Astrocyte (in vitro differentiated cells and primary cell): Measurements from ENCODE around the gene CSTF1. TPM values are rescaled to one million over a fixed set of nuclear protein-coding genes. Genes with fewer than 3 reads are reported as not detected.

Source experiments
- DNase-seq: peaks from one replicate; pipeline ENCODE4 v3.0.0-alpha.2; 2010; ENCODE audit warnings: low read depth
- FAIRE-seq: peaks from 2 replicates; lab custom pipeline; 2011; peaks lifted over from hg19 to GRCh38; lab: Jason Lieb, UNC
- H2AFZ ChIP-seq: 2 replicates; pipeline ENCODE4 v1.6.0; 2012; ENCODE audit warnings: low read depth, low read length, inconsistent platforms
- H3K27ac ChIP-seq: 2 replicates; pipeline ENCODE4 v1.5.1; 2011; ENCODE audit warnings: low read depth, low read length, inconsistent platforms
- H3K27me3 ChIP-seq: 2 replicates; pipeline ENCODE4 v1.6.0; 2011; ENCODE audit warnings: low read length, inconsistent platforms; ENCODE audit not compliant: insufficient read depth
- H3K36me3 ChIP-seq: 2 replicates; pipeline ENCODE4 v1.5.1; 2011; ENCODE audit warnings: low read length, inconsistent platforms; ENCODE audit not compliant: insufficient read depth
- H3K4me1 ChIP-seq: 2 replicates; pipeline ENCODE4 v1.5.1; 2011; ENCODE audit warnings: low read length, inconsistent platforms; ENCODE audit not compliant: insufficient read depth
- H3K4me2 ChIP-seq: 2 replicates; pipeline ENCODE4 v1.6.0; 2012; ENCODE audit warnings: low read length, inconsistent platforms
- H3K4me3 ChIP-seq: 2 replicates; pipeline ENCODE4 v1.5.1; 2011; ENCODE audit warnings: low read depth, mild to moderate bottlenecking, low read length, inconsistent platforms; ENCODE audit not compliant: insufficient read depth
- H3K79me2 ChIP-seq: 2 replicates; pipeline ENCODE4 v1.6.0; 2012; ENCODE audit warnings: mild to moderate bottlenecking, low read length, inconsistent platforms; ENCODE audit not compliant: insufficient read depth
- H3K9ac ChIP-seq: 2 replicates; pipeline ENCODE4 v1.6.0; 2012; ENCODE audit warnings: mild to moderate bottlenecking, low read length, inconsistent platforms
- H3K9me3 ChIP-seq: 2 replicates; pipeline ENCODE4 v1.5.1; 2012; ENCODE audit warnings: low read depth, mild to moderate bottlenecking, low read length, inconsistent platforms; ENCODE audit not compliant: insufficient read depth
- H4K20me1 ChIP-seq: 2 replicates; pipeline ENCODE4 v1.6.0; 2012; ENCODE audit warnings: low read length, inconsistent platforms; ENCODE audit not compliant: insufficient read depth
- H3K27ac Mint-ChIP-seq: one replicate; pipeline ENCODE4 v1.8.0; 2021; ENCODE audit warnings: mild to moderate bottlenecking, mixed read lengths; ENCODE audit not compliant: unreplicated experiment
- H3K27me3 Mint-ChIP-seq: one replicate; pipeline ENCODE4 v1.8.0; 2021; ENCODE audit warnings: low read depth, mixed read lengths; ENCODE audit not compliant: unreplicated experiment
- H3K36me3 Mint-ChIP-seq: one replicate; pipeline ENCODE4 v1.8.0; 2021; ENCODE audit warnings: low read depth, mixed read lengths; ENCODE audit not compliant: unreplicated experiment
- H3K4me1 Mint-ChIP-seq: one replicate; pipeline ENCODE4 v1.8.0; 2021; ENCODE audit warnings: low read depth, mixed read lengths; ENCODE audit not compliant: unreplicated experiment
- H3K4me3 Mint-ChIP-seq: one replicate; pipeline ENCODE4 v1.8.0; 2021; ENCODE audit warnings: mild to moderate bottlenecking, moderate library complexity, mixed read lengths; ENCODE audit not compliant: unreplicated experiment
- H3K9me3 Mint-ChIP-seq: one replicate; pipeline ENCODE4 v1.8.0; 2021; ENCODE audit warnings: mild to moderate bottlenecking, mixed read lengths; ENCODE audit not compliant: unreplicated experiment
- CTCF ChIP-seq: IDR thresholded peaks from 2 replicates; pipeline ENCODE4 v1.5.1; 2011; ENCODE audit warnings: low read depth, mild to moderate bottlenecking, inconsistent platforms, low read length, moderate library complexity; ENCODE audit not compliant: insufficient read depth
- EZH2 ChIP-seq: IDR thresholded peaks from 2 replicates; pipeline ENCODE4 v1.6.1; 2012; ENCODE audit warnings: mild to moderate bottlenecking, low read length, inconsistent platforms; ENCODE audit not compliant: insufficient read depth
- total RNA-seq: library from RNA; stranded (reverse); gene quantifications from 2 replicates; pipeline ENCODE4 v1.2.1, GENCODE V29; 2021

Gene CSTF1
- total RNA-seq, 1 donor from 2014 or later, result 30.3 TPM

- Histone ChIP-seq H3K9me3 (no peaks in the 10 kb centered on the region), H3K4me1 (peaks cover 50% of the 10 kb centered on the region), H3K4me3 (peak overlapping the region; percentile 6), H2AFZ (peak overlapping the region; percentile 53), H3K9ac (peak overlapping the region; percentile 46), H3K27me3 (no peaks in the 10 kb centered on the region), H4K20me1 (no peaks in the 10 kb centered on the region), H3K27ac (peak overlapping the region; percentile 81), H3K36me3 (no peaks in the 10 kb centered on the region), H3K4me2 (peak overlapping the region; percentile 71), H3K79me2 (peaks cover 3% of the 10 kb centered on the region)
- Mint-ChIP-seq H3K4me1 (peaks cover 46% of the 10 kb centered on the region), H3K27me3 (peaks cover 2% of the 10 kb centered on the region), H3K9me3 (no peaks in the 10 kb centered on the region), H3K4me3 (peak overlapping the region; percentile 65), H3K27ac (peak overlapping the region; percentile 77), H3K36me3 (no peaks in the 10 kb centered on the region)
- FAIRE-seq (no peak), DNase-seq (no peak)
- TF ChIP-seq CTCF, result no peak
- TF ChIP-seq EZH2, result no peak
Observed at GRCh38 chr20:56422824-56423189, 30.4 kb downstream of the CSTF1 start.

- Histone ChIP-seq H3K9me3 (no peaks in the 10 kb centered on the region), H3K4me1 (peaks cover 50% of the 10 kb centered on the region), H3K27me3 (no peaks in the 10 kb centered on the region), H2AFZ (no peak overlapping the region), H4K20me1 (no peaks in the 10 kb centered on the region), H3K4me3 (peak overlapping the region; percentile 6), H3K9ac (peak overlapping the region; percentile 46), H3K4me2 (peak overlapping the region; percentile 71), H3K36me3 (no peaks in the 10 kb centered on the region), H3K79me2 (peaks cover 3% of the 10 kb centered on the region), H3K27ac (peak overlapping the region; percentile 81)
- Mint-ChIP-seq H3K4me3 (peak overlapping the region; percentile 65), H3K36me3 (no peaks in the 10 kb centered on the region), H3K27me3 (peaks cover 2% of the 10 kb centered on the region), H3K4me1 (peaks cover 45% of the 10 kb centered on the region), H3K9me3 (no peaks in the 10 kb centered on the region), H3K27ac (peak overlapping the region; percentile 77)
- DNase-seq (no peak), FAIRE-seq (no peak)
- TF ChIP-seq EZH2 (no peak), CTCF (no peak)
Observed at GRCh38 chr20:56423211-56423610, 30.8 kb downstream of the CSTF1 start.

- peaks cover 3% of the 10 kb centered on the region for H3K79me2 ChIP-seq
- no peaks in the 10 kb centered on the region for H3K9me3 ChIP-seq
- H3K4me1 ChIP-seq, result peaks cover 48% of the 10 kb centered on the region
- Mint-ChIP-seq H3K4me1 (peaks cover 44% of the 10 kb centered on the region), H3K27me3 (peaks cover 2% of the 10 kb centered on the region), H3K4me3 (no peak overlapping the region), H3K27ac (peak overlapping the region; percentile 26), H3K9me3 (no peaks in the 10 kb centered on the region), H3K36me3 (no peaks in the 10 kb centered on the region)
- H3K36me3 ChIP-seq, result no peaks in the 10 kb centered on the region
- FAIRE-seq (no peak), DNase-seq (no peak)
- no peak overlapping the region for H3K27ac ChIP-seq
- no peak overlapping the region for H3K4me3 ChIP-seq
- no peak overlapping the region for H3K9ac ChIP-seq
- no peaks in the 10 kb centered on the region for H3K27me3 ChIP-seq
- no peaks in the 10 kb centered on the region for H4K20me1 ChIP-seq
- H2AFZ ChIP-seq, result no peak overlapping the region
- TF ChIP-seq EZH2, result no peak
- TF ChIP-seq CTCF, result no peak
- H3K4me2 ChIP-seq, result peak overlapping the region; percentile 36
Observed at GRCh38 chr20:56423886-56424285, 31.4 kb downstream of the CSTF1 start.
